Liver (tissue), 9 donors: Measurements from ENCODE around the gene EPB41L2. TPM values are rescaled to one million over a fixed set of nuclear protein-coding genes. Genes with fewer than 3 reads are reported as not detected.

ENCODE experiments used
- DNase-seq: peaks from one replicate; pipeline ENCODE4 v3.0.0-alpha.2; 2017; ENCODE audit warnings: low spot score
- H3K27ac ChIP-seq, 2 donors: one replicate each; pipeline ENCODE4 v1.7.0; 2013; ENCODE audit warnings: inconsistent platforms in 2 of 2, low read length in 2 of 2, control low read depth in 1 of 2, low read depth in 1 of 2, mild to moderate bottlenecking in 1 of 2
- H3K27me3 ChIP-seq, 4 donors: one replicate each; pipeline versions ENCODE4 v1.6.1 to v1.7.0; 2013; ENCODE audit warnings: low read length in 3 of 4, inconsistent platforms in 1 of 4, mild to moderate bottlenecking in 1 of 4, moderate library complexity in 1 of 4; ENCODE audit not compliant: control insufficient read depth in 4 of 4, insufficient read depth in 4 of 4
- H3K36me3 ChIP-seq, 4 donors: one replicate each; pipeline versions ENCODE4 v1.6.1 to v1.7.0; 2013; ENCODE audit warnings: low read length in 3 of 4, mild to moderate bottlenecking in 3 of 4, low read depth in 1 of 4, moderate library complexity in 1 of 4; ENCODE audit not compliant: control insufficient read depth in 4 of 4, insufficient read depth in 3 of 4
- H3K4me1 ChIP-seq, 4 donors: one replicate each; pipeline versions ENCODE4 v1.6.1 to v1.7.0; 2013; ENCODE audit warnings: low read length in 3 of 4, mild to moderate bottlenecking in 3 of 4, moderate library complexity in 1 of 4; ENCODE audit not compliant: control insufficient read depth in 4 of 4, insufficient read depth in 4 of 4
- H3K4me3 ChIP-seq, 3 donors: one replicate each; pipeline versions ENCODE4 v1.6.1 to v1.7.0; 2013; ENCODE audit warnings: low read length in 3 of 3, control low read depth in 1 of 3, low read depth in 1 of 3, mild to moderate bottlenecking in 1 of 3
- H3K9ac ChIP-seq, 2 donors: one replicate each; pipeline ENCODE4 v1.7.0; 2013; ENCODE audit warnings: low read length in 2 of 2, mild to moderate bottlenecking in 2 of 2, moderate library complexity in 2 of 2, control low read depth in 1 of 2, low read depth in 1 of 2
- H3K9me3 ChIP-seq, 4 donors: one replicate each; pipeline versions ENCODE4 v1.6.1 to v1.7.0; 2013; ENCODE audit warnings: low read length in 3 of 4; ENCODE audit not compliant: control insufficient read depth in 4 of 4
- FOXA2 ChIP-seq: IDR thresholded peaks from 2 replicates; pipeline ENCODE4 v1.6.1; 2016; ENCODE audit warnings: antibody characterized with exemption
- GABPA ChIP-seq, 2 donors: IDR thresholded peaks in 1 of 2; conservative IDR thresholded peaks in 1 of 2; 2 replicates each; pipeline ENCODE4 v1.6.1; 2016; ENCODE audit warnings: antibody characterized with exemption in 2 of 2, mild to moderate bottlenecking in 1 of 2, moderate library complexity in 1 of 2
- HNF4A ChIP-seq, 2 donors: conservative IDR thresholded peaks; 2 replicates each; pipeline ENCODE4 v1.6.1; 2016; ENCODE audit warnings: antibody characterized with exemption in 2 of 2, mild to moderate bottlenecking in 2 of 2
- HNF4G ChIP-seq: IDR thresholded peaks from 2 replicates; pipeline ENCODE4 v1.6.1; 2016; ENCODE audit warnings: antibody characterized with exemption
- JUND ChIP-seq, 2 donors: IDR thresholded peaks; 2 replicates each; pipeline ENCODE4 v1.6.1; 2016; ENCODE audit warnings: antibody characterized with exemption in 2 of 2
- NR2F2 ChIP-seq: IDR thresholded peaks from 2 replicates; pipeline ENCODE4 v1.6.1; 2016; ENCODE audit warnings: antibody characterized with exemption
- RAD21 ChIP-seq, 2 donors: IDR thresholded peaks; 2 replicates each; pipeline ENCODE4 v1.6.1; 2016; ENCODE audit warnings: antibody characterized with exemption in 2 of 2, mild to moderate bottlenecking in 2 of 2
- RXRA ChIP-seq, 2 donors: IDR thresholded peaks; 2 replicates each; pipeline ENCODE4 v1.6.1; 2017 to 2018; ENCODE audit warnings: antibody characterized with exemption in 2 of 2, mild to moderate bottlenecking in 1 of 2
- SP1 ChIP-seq: IDR thresholded peaks from 2 replicates; pipeline ENCODE4 v1.6.1; 2018; ENCODE audit warnings: antibody characterized with exemption, mild to moderate bottlenecking
- TAF1 ChIP-seq: conservative IDR thresholded peaks from 2 replicates; pipeline ENCODE4 v1.6.1; 2016; ENCODE audit warnings: antibody characterized with exemption, mild to moderate bottlenecking
- YY1 ChIP-seq: IDR thresholded peaks from 2 replicates; pipeline ENCODE4 v1.6.1; 2016; ENCODE audit warnings: antibody characterized with exemption, mild to moderate bottlenecking
- WGBS: extraction: QIAGEN DNeasy Blood & Tissue Kit; methylation state at CpG from one replicate; pipeline ENCODE4 v1.1.7; 2013; 5-methylcytosine and 5-hydroxymethylcytosine counted together
- polyA plus RNA-seq, 2 donors: library from polyadenylated mRNA; stranded (reverse) in 1 of 2; unstranded in 1 of 2; fragments of 200-250 nt in 1 of 2; fragments of >200 nt in 1 of 2; fragmentation: Nextera tagmentation in 1 of 2; extraction: Ambion mirVana in 1 of 2; gene quantifications; one replicate each; pipeline versions ENCODE4 v1.2.1 to v1.2.3, GENCODE V29; 2013 to 2015
- total RNA-seq, 2 donors: library from RNA; depleted of rRNA; stranded (reverse); fragments of >200 nt; gene quantifications; one replicate each; pipeline ENCODE4 v1.2.3, GENCODE V29; 2014
- TF ChIP-seq, protein P1 (sequence below): IDR thresholded peaks from 2 replicates; pipeline ENCODE4 v1.6.1; 2016; ENCODE audit warnings: antibody characterized with exemption
- TF ChIP-seq, protein P2 (sequence below): fragments of 150-350 bp; IDR thresholded peaks from 2 replicates; pipeline ENCODE4 v1.5.1; 2017; ENCODE audit warnings: improper control_type of control experiment, low read depth, low read length; ENCODE audit not compliant: missing input control
- TF ChIP-seq, protein P3 (sequence below): IDR thresholded peaks from 2 replicates; pipeline ENCODE4 v1.6.1; 2016; ENCODE audit warnings: antibody characterized with exemption, mild to moderate bottlenecking
- TF ChIP-seq, protein P4 (sequence below): IDR thresholded peaks from 2 replicates; pipeline ENCODE4 v1.6.1; 2016; ENCODE audit warnings: antibody characterized with exemption
- donor health status: healthy.
- donor health status: healthy.
- donor health status: healthy.
- donor health status: healthy.
- donor health status: healthy.

The EPB41L2 gene
- total and polyA plus RNA-seq, 4 donors: 10.0 to 43.3 (median 18.7) TPM

DNA sequence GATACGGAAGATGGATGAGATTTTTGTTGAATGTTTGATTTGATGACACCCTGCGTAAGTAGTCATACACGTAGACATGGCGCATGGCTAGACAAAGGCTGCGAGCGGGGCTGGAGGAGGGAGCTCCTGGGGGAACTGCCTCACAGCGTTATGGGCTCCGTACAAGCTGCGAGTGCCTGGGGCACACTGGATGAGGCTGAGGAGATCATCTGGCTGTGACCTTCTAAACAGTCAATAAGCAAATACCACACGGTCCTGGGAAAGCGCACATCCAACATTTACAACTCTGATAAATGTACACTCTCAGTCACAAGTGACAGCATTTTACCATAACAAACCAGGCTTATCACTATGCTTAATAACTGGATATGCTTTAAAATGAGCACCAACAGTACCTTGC lies 198.7 kb downstream of the EPB41L2 start:
- peaks cover 0 to 32% (median 28%) of the 10 kb centered on the region in 4 donors for H3K4me1 ChIP-seq
- no peak for DNase-seq
- no peaks in the 10 kb centered on the region for H3K36me3 ChIP-seq
- H3K27ac ChIP-seq: no peak overlapping the region
- H3K27me3 ChIP-seq: no peaks in the 10 kb centered on the region
- peak overlapping the region in 1 of 3 donors; percentile 7 for H3K4me3 ChIP-seq
- WGBS: 55% methylated on average over 11 of the region's 11 CpGs
- TF ChIP-seq NR2F2 (no peak), FOXA2 (peak; percentile 68), TAF1 (peak; percentile 10), GABPA (IDR thresholded peaks at IDR 0.05 in 1 of 2, conservative IDR thresholded peaks at IDR 0.05 in 1 of 2) (no peak), SP1 (peak; percentile 24), HNF4A (conservative IDR thresholded peaks at IDR 0.05) (peak in 1 of 2 donors; percentile 30), HNF4G (no peak), RAD21 (IDR thresholded peaks at IDR 0.05) (no peak), JUND (IDR thresholded peaks at IDR 0.05) (no peak), YY1 (no peak), RXRA (IDR thresholded peaks at IDR 0.05) (no peak)
- TF ChIP-seq, protein P1, sequence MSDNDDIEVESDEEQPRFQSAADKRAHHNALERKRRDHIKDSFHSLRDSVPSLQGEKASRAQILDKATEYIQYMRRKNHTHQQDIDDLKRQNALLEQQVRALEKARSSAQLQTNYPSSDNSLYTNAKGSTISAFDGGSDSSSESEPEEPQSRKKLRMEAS: no peak
- TF ChIP-seq, protein P2, sequence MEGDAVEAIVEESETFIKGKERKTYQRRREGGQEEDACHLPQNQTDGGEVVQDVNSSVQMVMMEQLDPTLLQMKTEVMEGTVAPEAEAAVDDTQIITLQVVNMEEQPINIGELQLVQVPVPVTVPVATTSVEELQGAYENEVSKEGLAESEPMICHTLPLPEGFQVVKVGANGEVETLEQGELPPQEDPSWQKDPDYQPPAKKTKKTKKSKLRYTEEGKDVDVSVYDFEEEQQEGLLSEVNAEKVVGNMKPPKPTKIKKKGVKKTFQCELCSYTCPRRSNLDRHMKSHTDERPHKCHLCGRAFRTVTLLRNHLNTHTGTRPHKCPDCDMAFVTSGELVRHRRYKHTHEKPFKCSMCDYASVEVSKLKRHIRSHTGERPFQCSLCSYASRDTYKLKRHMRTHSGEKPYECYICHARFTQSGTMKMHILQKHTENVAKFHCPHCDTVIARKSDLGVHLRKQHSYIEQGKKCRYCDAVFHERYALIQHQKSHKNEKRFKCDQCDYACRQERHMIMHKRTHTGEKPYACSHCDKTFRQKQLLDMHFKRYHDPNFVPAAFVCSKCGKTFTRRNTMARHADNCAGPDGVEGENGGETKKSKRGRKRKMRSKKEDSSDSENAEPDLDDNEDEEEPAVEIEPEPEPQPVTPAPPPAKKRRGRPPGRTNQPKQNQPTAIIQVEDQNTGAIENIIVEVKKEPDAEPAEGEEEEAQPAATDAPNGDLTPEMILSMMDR: no peak
- TF ChIP-seq, protein P3, sequence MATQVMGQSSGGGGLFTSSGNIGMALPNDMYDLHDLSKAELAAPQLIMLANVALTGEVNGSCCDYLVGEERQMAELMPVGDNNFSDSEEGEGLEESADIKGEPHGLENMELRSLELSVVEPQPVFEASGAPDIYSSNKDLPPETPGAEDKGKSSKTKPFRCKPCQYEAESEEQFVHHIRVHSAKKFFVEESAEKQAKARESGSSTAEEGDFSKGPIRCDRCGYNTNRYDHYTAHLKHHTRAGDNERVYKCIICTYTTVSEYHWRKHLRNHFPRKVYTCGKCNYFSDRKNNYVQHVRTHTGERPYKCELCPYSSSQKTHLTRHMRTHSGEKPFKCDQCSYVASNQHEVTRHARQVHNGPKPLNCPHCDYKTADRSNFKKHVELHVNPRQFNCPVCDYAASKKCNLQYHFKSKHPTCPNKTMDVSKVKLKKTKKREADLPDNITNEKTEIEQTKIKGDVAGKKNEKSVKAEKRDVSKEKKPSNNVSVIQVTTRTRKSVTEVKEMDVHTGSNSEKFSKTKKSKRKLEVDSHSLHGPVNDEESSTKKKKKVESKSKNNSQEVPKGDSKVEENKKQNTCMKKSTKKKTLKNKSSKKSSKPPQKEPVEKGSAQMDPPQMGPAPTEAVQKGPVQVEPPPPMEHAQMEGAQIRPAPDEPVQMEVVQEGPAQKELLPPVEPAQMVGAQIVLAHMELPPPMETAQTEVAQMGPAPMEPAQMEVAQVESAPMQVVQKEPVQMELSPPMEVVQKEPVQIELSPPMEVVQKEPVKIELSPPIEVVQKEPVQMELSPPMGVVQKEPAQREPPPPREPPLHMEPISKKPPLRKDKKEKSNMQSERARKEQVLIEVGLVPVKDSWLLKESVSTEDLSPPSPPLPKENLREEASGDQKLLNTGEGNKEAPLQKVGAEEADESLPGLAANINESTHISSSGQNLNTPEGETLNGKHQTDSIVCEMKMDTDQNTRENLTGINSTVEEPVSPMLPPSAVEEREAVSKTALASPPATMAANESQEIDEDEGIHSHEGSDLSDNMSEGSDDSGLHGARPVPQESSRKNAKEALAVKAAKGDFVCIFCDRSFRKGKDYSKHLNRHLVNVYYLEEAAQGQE: no peak
- TF ChIP-seq, protein P4, sequence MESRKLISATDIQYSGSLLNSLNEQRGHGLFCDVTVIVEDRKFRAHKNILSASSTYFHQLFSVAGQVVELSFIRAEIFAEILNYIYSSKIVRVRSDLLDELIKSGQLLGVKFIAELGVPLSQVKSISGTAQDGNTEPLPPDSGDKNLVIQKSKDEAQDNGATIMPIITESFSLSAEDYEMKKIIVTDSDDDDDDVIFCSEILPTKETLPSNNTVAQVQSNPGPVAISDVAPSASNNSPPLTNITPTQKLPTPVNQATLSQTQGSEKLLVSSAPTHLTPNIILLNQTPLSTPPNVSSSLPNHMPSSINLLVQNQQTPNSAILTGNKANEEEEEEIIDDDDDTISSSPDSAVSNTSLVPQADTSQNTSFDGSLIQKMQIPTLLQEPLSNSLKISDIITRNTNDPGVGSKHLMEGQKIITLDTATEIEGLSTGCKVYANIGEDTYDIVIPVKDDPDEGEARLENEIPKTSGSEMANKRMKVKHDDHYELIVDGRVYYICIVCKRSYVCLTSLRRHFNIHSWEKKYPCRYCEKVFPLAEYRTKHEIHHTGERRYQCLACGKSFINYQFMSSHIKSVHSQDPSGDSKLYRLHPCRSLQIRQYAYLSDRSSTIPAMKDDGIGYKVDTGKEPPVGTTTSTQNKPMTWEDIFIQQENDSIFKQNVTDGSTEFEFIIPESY: no peak
- H3K9ac ChIP-seq: no peak overlapping the region
- no peaks in the 10 kb centered on the region for H3K9me3 ChIP-seq
